ENCODE results near the gene FMN2.

GRCh38 chr1:240152611-240153297 is 61.1 kb downstream of the FMN2 start:
- TF ChIP-seq, protein P1, sequence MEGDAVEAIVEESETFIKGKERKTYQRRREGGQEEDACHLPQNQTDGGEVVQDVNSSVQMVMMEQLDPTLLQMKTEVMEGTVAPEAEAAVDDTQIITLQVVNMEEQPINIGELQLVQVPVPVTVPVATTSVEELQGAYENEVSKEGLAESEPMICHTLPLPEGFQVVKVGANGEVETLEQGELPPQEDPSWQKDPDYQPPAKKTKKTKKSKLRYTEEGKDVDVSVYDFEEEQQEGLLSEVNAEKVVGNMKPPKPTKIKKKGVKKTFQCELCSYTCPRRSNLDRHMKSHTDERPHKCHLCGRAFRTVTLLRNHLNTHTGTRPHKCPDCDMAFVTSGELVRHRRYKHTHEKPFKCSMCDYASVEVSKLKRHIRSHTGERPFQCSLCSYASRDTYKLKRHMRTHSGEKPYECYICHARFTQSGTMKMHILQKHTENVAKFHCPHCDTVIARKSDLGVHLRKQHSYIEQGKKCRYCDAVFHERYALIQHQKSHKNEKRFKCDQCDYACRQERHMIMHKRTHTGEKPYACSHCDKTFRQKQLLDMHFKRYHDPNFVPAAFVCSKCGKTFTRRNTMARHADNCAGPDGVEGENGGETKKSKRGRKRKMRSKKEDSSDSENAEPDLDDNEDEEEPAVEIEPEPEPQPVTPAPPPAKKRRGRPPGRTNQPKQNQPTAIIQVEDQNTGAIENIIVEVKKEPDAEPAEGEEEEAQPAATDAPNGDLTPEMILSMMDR (IDR thresholded peaks at IDR 0.05) = no peak
- TF ChIP-seq POLR2A (IDR thresholded peaks at IDR 0.05) = no peak

Measured in Peyer's patch (tissue), 4 donors.